Gastroesophageal sphincter (tissue), 4 donors: Measurements from ENCODE around the gene KIF26B. TPM values are rescaled to one million over a fixed set of nuclear protein-coding genes. Genes with fewer than 3 reads are reported as not detected.

ENCODE experiments used
- ATAC-seq: fragments of 150-250 bp; one replicate; pipeline ENCODE4 v1.9.1; 2016; ENCODE audit warnings: mild to moderate bottlenecking, moderate library complexity
- H3K27ac ChIP-seq, 4 donors: fragments of 200-600 bp; sonication (generic) in 3 of 4; 1 replicate in 3 of 4; 2 replicates in 1 of 4; pipeline ENCODE4 v1.5.1; 2016 to 2019
- H3K27me3 ChIP-seq: fragments of 200-600 bp; sonication (generic); one replicate; pipeline ENCODE4 v1.5.1; 2019
- H3K36me3 ChIP-seq, 2 donors: fragments of 200-600 bp; sonication (generic); one replicate each; pipeline ENCODE4 v1.5.1; 2019; ENCODE audit warnings: control low read depth in 1 of 2
- H3K4me1 ChIP-seq, 3 donors: fragments of 200-600 bp; sonication (generic); 1 replicate in 2 of 3; 2 replicates in 1 of 3; pipeline ENCODE4 v1.5.1; 2016 to 2019; ENCODE audit warnings: control low read depth in 2 of 3
- H3K4me3 ChIP-seq, 2 donors: fragments of 200-600 bp; sonication (generic); one replicate each; pipeline ENCODE4 v1.5.1; 2019; ENCODE audit warnings: mild to moderate bottlenecking in 1 of 2, moderate library complexity in 1 of 2
- H3K9me3 ChIP-seq, 3 donors: fragments of 200-600 bp; sonication (generic); one replicate each; pipeline ENCODE4 v1.5.1; 2017 to 2019; ENCODE audit warnings: control low read depth in 2 of 3
- CTCF ChIP-seq, 4 experiments: fragments of 200-600 bp in 2 of 4; fragments of 450-650 bp in 2 of 4; sonication (generic) in 1 of 4; IDR thresholded peaks; one replicate each; pipeline ENCODE4 v1.5.1; 2017 to 2019; ENCODE audit warnings: antibody characterized with exemption in 4 of 4, mild to moderate bottlenecking in 2 of 4, moderate library complexity in 2 of 4
- EP300 ChIP-seq: sonication (generic); formaldehyde crosslinking; IDR thresholded peaks from one replicate; pipeline ENCODE4 v1.6.1; 2017; ENCODE audit warnings: antibody characterized with exemption, mild to moderate bottlenecking
- POLR2A ChIP-seq, 2 donors: fragments of 450-650 bp; IDR thresholded peaks; one replicate each; pipeline ENCODE4 v1.6.1; 2017; ENCODE audit warnings: antibody characterized with exemption in 2 of 2, mild to moderate bottlenecking in 2 of 2, moderate library complexity in 1 of 2
- POLR2AphosphoS5 ChIP-seq: sonication (generic); formaldehyde crosslinking; IDR thresholded peaks from one replicate; pipeline ENCODE4 v1.6.1; 2017; ENCODE audit warnings: antibody characterized with exemption
- WGBS, 2 donors: methylation state at CpG; one replicate each; pipeline ENCODE4 v1.1.5; 2018; ENCODE audit warnings: low coverage in 1 of 2; 5-methylcytosine and 5-hydroxymethylcytosine counted together
- total RNA-seq, 4 donors: library from RNA; depleted of rRNA; stranded (reverse); fragments of >200 nt; gene quantifications; one replicate each; pipeline ENCODE4 v1.1.0, GENCODE V29; 2016

KIF26B gene
- total RNA-seq, 4 donors from 2014 or later: 0.62 to 1.9 (median 0.97) TPM

GRCh38 chr1:245181158-245181517, 26.4 kb downstream of the KIF26B start:
- TF ChIP-seq POLR2AphosphoS5 (no peak), EP300 (no peak), POLR2A (IDR thresholded peaks at IDR 0.05) (no peak)
- Histone ChIP-seq H3K9me3 (no peaks in the 10 kb centered on the region), H3K27me3 (no peaks in the 10 kb centered on the region), H3K27ac (no peak overlapping the region), H3K4me1 (no peaks in the 10 kb centered on the region), H3K4me3 (no peak overlapping the region), H3K36me3 (no peaks in the 10 kb centered on the region)
- WGBS, 2 donors: 66 to 100% methylated on average over 1 to 7 of the region's 7 CpGs
- no peak for ATAC-seq

DNA sequence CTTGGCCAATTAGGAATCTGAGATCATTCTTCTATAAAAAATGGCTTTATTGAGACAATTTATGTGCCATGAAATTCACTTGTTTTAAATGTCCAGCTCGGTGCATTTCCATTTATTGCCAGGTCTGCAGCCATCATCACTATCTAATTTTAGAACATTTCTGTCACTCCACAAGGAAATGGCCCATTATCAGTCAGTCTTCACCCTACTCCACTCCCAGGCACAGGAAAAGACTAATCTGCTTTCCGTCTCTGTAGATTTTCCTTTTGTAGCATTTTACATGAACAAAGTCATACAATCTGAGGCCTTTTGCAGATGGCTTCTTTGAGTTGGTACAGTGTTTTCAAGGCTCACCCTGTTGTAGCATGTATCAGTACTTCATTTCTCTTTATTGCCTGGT, 27.2 kb downstream of the KIF26B start:
- no peak for TF ChIP-seq EP300
- TF ChIP-seq POLR2A (IDR thresholded peaks at IDR 0.05): no peak
- no peak for TF ChIP-seq POLR2AphosphoS5
- TF ChIP-seq CTCF (IDR thresholded peaks at IDR 0.05): no peak
- no peaks in the 10 kb centered on the region for H3K27me3 ChIP-seq
- WGBS, 2 donors: 85 to 91% methylated on average over 2 of the region's 2 CpGs
- no peaks in the 10 kb centered on the region for H3K36me3 ChIP-seq
- no peaks in the 10 kb centered on the region for H3K9me3 ChIP-seq
- H3K27ac ChIP-seq: no peak overlapping the region
- ATAC-seq: no peak
- H3K4me3 ChIP-seq: no peak overlapping the region
- no peaks in the 10 kb centered on the region for H3K4me1 ChIP-seq

GRCh38 chr1:245183429-245183828, 28.6 kb downstream of the KIF26B start:
- Histone ChIP-seq H3K27me3 (no peaks in the 10 kb centered on the region), H3K4me1 (no peaks in the 10 kb centered on the region), H3K36me3 (no peaks in the 10 kb centered on the region), H3K9me3 (no peaks in the 10 kb centered on the region), H3K27ac (no peak overlapping the region), H3K4me3 (no peak overlapping the region)
- ATAC-seq: no peak
- WGBS, 2 donors: 61 to 63% methylated on average over 3 of the region's 3 CpGs
- TF ChIP-seq EP300 (no peak), CTCF (IDR thresholded peaks at IDR 0.05) (no peak), POLR2AphosphoS5 (no peak), POLR2A (IDR thresholded peaks at IDR 0.05) (no peak)

DNA sequence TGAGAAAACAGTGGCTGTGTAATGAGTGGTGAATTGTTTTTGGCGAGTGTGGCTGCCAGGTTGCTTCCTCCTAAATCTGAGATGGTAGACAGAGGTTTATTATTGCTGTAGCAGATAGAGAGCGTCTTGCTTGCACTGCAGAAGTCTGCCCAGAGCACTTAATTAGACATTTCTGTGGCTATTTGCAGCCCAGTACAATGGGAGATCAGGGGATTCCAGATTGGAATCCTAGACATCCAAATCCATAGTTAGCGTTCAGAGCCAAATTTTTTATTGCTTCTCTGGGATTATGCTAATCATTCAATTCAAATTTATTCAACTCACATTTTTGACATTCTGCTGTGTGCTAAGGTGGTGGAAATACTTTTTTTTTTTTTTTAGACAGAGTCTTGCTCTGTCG, 30.0 kb downstream of the KIF26B start:
- H3K36me3 ChIP-seq: no peaks in the 10 kb centered on the region
- 65 to 88% methylated on average over 4 of the region's 4 CpGs for WGBS, 2 donors
- no peak overlapping the region for H3K27ac ChIP-seq
- H3K27me3 ChIP-seq: no peaks in the 10 kb centered on the region
- no peak overlapping the region for H3K4me3 ChIP-seq
- H3K4me1 ChIP-seq: no peaks in the 10 kb centered on the region
- H3K9me3 ChIP-seq: no peaks in the 10 kb centered on the region
- ATAC-seq: no peak
- TF ChIP-seq CTCF (IDR thresholded peaks at IDR 0.05) (no peak), EP300 (no peak), POLR2AphosphoS5 (no peak), POLR2A (IDR thresholded peaks at IDR 0.05) (no peak)

DNA sequence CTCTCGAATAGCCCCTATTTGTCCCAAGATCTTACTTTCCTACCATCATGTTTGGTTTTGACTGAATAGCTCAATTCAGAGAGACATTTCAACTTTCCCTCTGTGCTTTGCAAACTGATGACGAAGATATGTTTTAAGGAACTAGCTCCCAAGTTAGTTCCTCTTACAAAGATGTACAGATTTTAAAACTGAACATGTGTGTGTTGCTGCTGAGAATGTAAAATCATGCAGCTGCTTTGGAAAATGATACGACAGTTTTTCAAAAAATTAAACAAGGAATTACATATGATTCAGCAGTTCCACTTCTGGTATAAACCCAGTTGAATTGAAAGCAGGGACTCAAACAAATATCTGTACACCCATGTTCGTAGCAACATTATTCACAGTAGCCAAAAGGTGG, 33.6 kb downstream of the KIF26B start:
- Histone ChIP-seq H3K27me3 (no peaks in the 10 kb centered on the region), H3K4me3 (no peak overlapping the region), H3K27ac (no peak overlapping the region), H3K4me1 (no peaks in the 10 kb centered on the region), H3K36me3 (no peaks in the 10 kb centered on the region), H3K9me3 (no peaks in the 10 kb centered on the region)
- no peak for TF ChIP-seq CTCF (IDR thresholded peaks at IDR 0.05)
- TF ChIP-seq POLR2AphosphoS5: no peak
- TF ChIP-seq EP300: no peak
- no peak for TF ChIP-seq POLR2A (IDR thresholded peaks at IDR 0.05)
- ATAC-seq: no peak
- WGBS, 2 donors: 66 to 77% methylated on average over 3 to 4 of the region's 4 CpGs

DNA sequence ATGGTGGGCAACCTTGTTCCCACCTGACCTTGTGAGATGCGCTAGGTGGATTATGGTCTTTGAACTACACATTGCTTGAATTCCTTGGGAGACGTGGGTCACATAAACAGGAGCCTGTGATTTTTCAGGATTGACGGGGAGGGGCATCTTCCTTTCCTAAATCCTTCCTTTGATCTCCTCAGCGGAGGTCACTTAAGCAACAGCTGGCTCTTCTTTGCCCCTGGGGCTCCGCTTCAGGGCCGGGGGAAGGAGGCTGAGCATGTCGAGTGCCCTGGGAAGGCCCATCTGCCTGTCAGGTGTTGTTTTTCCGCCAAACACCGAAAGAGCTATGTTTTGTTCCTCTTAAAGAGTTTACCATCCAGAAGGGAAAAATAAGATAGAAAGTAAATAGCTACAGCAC, 40.6 kb downstream of the KIF26B start:
- H3K36me3 ChIP-seq: no peaks in the 10 kb centered on the region
- no peak overlapping the region for H3K27ac ChIP-seq
- H3K4me3 ChIP-seq: no peak overlapping the region
- ATAC-seq: no peak
- TF ChIP-seq CTCF (IDR thresholded peaks at IDR 0.05): no peak
- no peak for TF ChIP-seq EP300
- no peak for TF ChIP-seq POLR2A (IDR thresholded peaks at IDR 0.05)
- TF ChIP-seq POLR2AphosphoS5: no peak
- 93 to 100% methylated on average over 1 to 8 of the region's 9 CpGs for WGBS, 2 donors
- no peaks in the 10 kb centered on the region for H3K4me1 ChIP-seq
- no peaks in the 10 kb centered on the region for H3K9me3 ChIP-seq
- no peaks in the 10 kb centered on the region for H3K27me3 ChIP-seq
